ENCODE measurements around the gene PLOD1. TPM values are rescaled to one million over a fixed set of nuclear protein-coding genes. Genes with fewer than 3 reads are reported as not detected.

PLOD1 gene
- total RNA-seq, 8 experiments from 2014 or later: 24.0 to 136 (median 66.7) TPM

Other genes starting within 250 kb of the PLOD1 start
- 100 to 1,000 TPM in 1 of 8 experiments, 10 to 100 TPM in 4, under 1 TPM in 2, not detected in 1; 0.10 to 100 (median 78.0) TPM for gene DRAXIN, start 243.0 kb upstream of the PLOD1 start, total RNA-seq
- 10 to 100 TPM; 12.5 to 55.9 (median 32.3) TPM for gene AGTRAP, start 198.6 kb upstream of the PLOD1 start, total RNA-seq
- 1 to 10 TPM in 1 of 8 experiments, under 1 TPM in 5, not detected in 2; 0.11 to 1.9 (median 0.35) TPM for gene C1orf167, start 172.5 kb upstream of the PLOD1 start, total RNA-seq
- 10 to 100 TPM; 20.7 to 43.8 (median 31.3) TPM for gene MTHFR, start 128.8 kb upstream of the PLOD1 start, total RNA-seq
- gene CLCN6, start 128.5 kb upstream of the PLOD1 start, total RNA-seq: 10 to 100 TPM in 7 of 8 experiments, 1 to 10 TPM in 1; 9.6 to 61.4 (median 27.0) TPM
- gene NPPA, start 86.9 kb upstream of the PLOD1 start, total RNA-seq: 1 to 10 TPM in 1 of 8 experiments, under 1 TPM in 3, not detected in 4; 0.85 to 1.5 (median 0.90) TPM
- 10 to 100 TPM in 1 of 8 experiments, 1 to 10 TPM in 2, not detected in 5; 1.6 to 10.5 (median 2.1) TPM for gene NPPB, start 75.8 kb upstream of the PLOD1 start, total RNA-seq
- gene KIAA2013, start 8.3 kb upstream of the PLOD1 start, total RNA-seq: 10 to 100 TPM; 27.4 to 43.4 (median 32.4) TPM
- gene MFN2, start 45.7 kb downstream of the PLOD1 start, total RNA-seq: 100 to 1,000 TPM in 1 of 8 experiments, 10 to 100 TPM in 7; 68.9 to 109 (median 75.3) TPM
- gene MIIP, start 84.8 kb downstream of the PLOD1 start, total RNA-seq: 10 to 100 TPM; 24.3 to 56.1 (median 36.3) TPM
- 10 to 100 TPM in 2 of 8 experiments, 1 to 10 TPM in 1, under 1 TPM in 5; 0.31 to 16.0 (median 0.46) TPM for gene TNFRSF8, start 128.6 kb downstream of the PLOD1 start, total RNA-seq
- gene TNFRSF1B, start 232.3 kb downstream of the PLOD1 start, total RNA-seq: 1 to 10 TPM in 4 of 8 experiments, under 1 TPM in 4; 0.18 to 2.0 (median 1.1) TPM

All from motor neuron (in vitro differentiated cells).